Panc1 (cell line): ENCODE measurements around the gene FTO. TPM values are rescaled to one million over a fixed set of nuclear protein-coding genes. Genes with fewer than 3 reads are reported as not detected.

Experiments
- ATAC-seq: fragments of 200-7000 bp; cut with Tn5 transposase; 2 replicates; pipeline ENCODE4 v1.9.1; 2020; ENCODE audit warnings: mild to moderate bottlenecking, moderate library complexity
- BruUV-seq: library from RNA; stranded (reverse); fragments of 400-500 nt; replicated peaks from 2 replicates; lab custom pipeline; 2021; lab: Mats Ljungman, UMichigan
- CTCF ChIA-PET: fragments of 300-600 bp; sonication (Branson Sonifier 250); formaldehyde crosslinking; loops from one replicate; lab custom pipeline; 2022; ENCODE audit warnings: antibody characterized with exemption; lab: Charles Lee
- POLR2A ChIA-PET: fragments of 300-600 bp; sonication (Branson Sonifier 250); formaldehyde crosslinking; loops from one replicate; lab custom pipeline; 2022; ENCODE audit warnings: antibody characterized with exemption; lab: Charles Lee
- DNase-seq: peaks from one replicate; pipeline ENCODE4 v3.0.0-alpha.2; 2010; ENCODE audit warnings: low read depth, low spot score
- H3K27ac ChIP-seq: 2 replicates; pipeline ENCODE4 v1.5.1; 2011; ENCODE audit warnings: mild to moderate bottlenecking, low read length, inconsistent platforms
- H3K27me3 ChIP-seq: fragments of 200-500 bp; sonication (Bioruptor generic); 2 replicates; pipeline ENCODE4 v1.6.0; 2014; ENCODE audit warnings: low read length, inconsistent platforms; ENCODE audit not compliant: control insufficient read depth, insufficient read depth
- H3K36me3 ChIP-seq: fragments of 200-500 bp; sonication (Bioruptor generic); 2 replicates; pipeline ENCODE4 v1.5.1; 2014; ENCODE audit warnings: inconsistent platforms, mild to moderate bottlenecking, low read length, moderate library complexity; ENCODE audit not compliant: control insufficient read depth, insufficient read depth
- H3K4me1 ChIP-seq: 2 replicates; pipeline ENCODE4 v1.5.1; 2011; ENCODE audit warnings: inconsistent platforms, mild to moderate bottlenecking, low read length, moderate library complexity; ENCODE audit not compliant: control insufficient read depth, insufficient read depth
- H3K4me3 ChIP-seq, 2 experiments: 2 replicates each; pipeline ENCODE4 v1.5.1; 2011 to 2012; ENCODE audit warnings: low read depth in 2 of 2, low read length in 2 of 2, mild to moderate bottlenecking in 2 of 2, inconsistent platforms in 1 of 2, moderate library complexity in 1 of 2
- H3K9me3 ChIP-seq: fragments of 200-500 bp; sonication (Bioruptor generic); 2 replicates; pipeline ENCODE4 v1.5.1; 2014; ENCODE audit warnings: low read depth, mild to moderate bottlenecking, inconsistent platforms, low read length, moderate library complexity; ENCODE audit not compliant: control insufficient read depth, insufficient read depth
- POLR2AphosphoS5 ChIP-seq: IDR thresholded peaks from 2 replicates; pipeline ENCODE4 v1.6.1; 2012; ENCODE audit warnings: mild to moderate bottlenecking, low read depth, low read length, moderate library complexity
- SIN3A ChIP-seq: IDR thresholded peaks from 2 replicates; pipeline ENCODE4 v1.6.1; 2012; ENCODE audit warnings: low read depth, mild to moderate bottlenecking, low read length, moderate library complexity, borderline replicate concordance; ENCODE audit not compliant: insufficient read depth
- TCF7L2 ChIP-seq: IDR thresholded peaks from 2 replicates; pipeline ENCODE4 v1.6.1; 2011; ENCODE audit warnings: mild to moderate bottlenecking, low read depth, low read length, inconsistent platforms
- in situ Hi-C: cut with HindIII; loops from 2 replicates; pipeline ENCODE4 v1.10.0; 2016; ENCODE audit warnings: low sequenced_read_pairs, low pct_unique_long_range_greater_than_20kb
- intact Hi-C: fragments of 100-400 bp; cut with micrococcal nuclease; formaldehyde crosslinking; loops from one replicate; pipeline ENCODE4 v1.10.0; 2022; ENCODE audit not compliant: unreplicated experiment
- total RNA-seq: library from RNA; stranded (reverse); gene quantifications from one replicate; pipeline ENCODE4 v1.2.1, GENCODE V29; 2021; ENCODE audit not compliant: unreplicated experiment
- TF ChIP-seq, protein P1 (sequence below), 2 experiments: IDR thresholded peaks; 2 replicates each; pipeline ENCODE4 v1.6.1; 2011 to 2012; ENCODE audit warnings: low read depth in 2 of 2, control low read depth in 1 of 2, low read length in 1 of 2, mild to moderate bottlenecking in 1 of 2, moderate library complexity in 1 of 2; ENCODE audit not compliant: insufficient read depth in 1 of 2
- TF ChIP-seq, protein P2 (sequence below): fragments of 450-650 bp; IDR thresholded peaks from 2 replicates; pipeline ENCODE4 v1.5.1; 2017; ENCODE audit warnings: mild to moderate bottlenecking

FTO gene
- total RNA-seq, 1 experiment from 2014 or later: 38.2 TPM

DNA sequence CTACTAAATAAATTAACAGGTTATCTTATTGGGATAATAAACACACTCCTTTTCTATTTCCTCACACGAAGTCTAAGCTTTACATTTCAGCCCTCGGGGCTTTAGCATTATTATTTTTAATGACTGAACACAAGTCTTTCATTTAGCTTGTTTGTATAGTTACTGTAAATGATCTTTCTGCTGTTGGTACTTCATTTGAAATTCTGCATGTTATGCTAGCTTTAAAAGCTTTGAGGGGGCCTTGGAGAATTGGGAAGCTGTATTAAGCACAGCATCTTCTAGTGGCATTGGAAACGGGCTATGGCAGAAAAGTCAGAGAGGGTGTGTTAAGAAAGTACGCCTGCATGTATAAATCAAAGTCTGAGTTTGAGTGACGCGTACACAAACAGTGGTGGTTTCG lies 243.7 kb downstream of the FTO start:
- POLR2A ChIA-PET: no interaction called here
- intact Hi-C loops (loop anchor here (10.0 kb wide), 1 partner anchor 327 kb away; no protein-coding TSS in a partner anchor), in situ Hi-C loops (no loop called here)
- H3K4me1 ChIP-seq: no peaks in the 10 kb centered on the region; the same call in 1 of the 2 replicates
- ATAC-seq: no peak
- H3K9me3 ChIP-seq: no peaks in the 10 kb centered on the region
- H3K36me3 ChIP-seq: no peaks in the 10 kb centered on the region
- no peak overlapping the region for H3K27ac ChIP-seq
- no peak for DNase-seq
- TF ChIP-seq TCF7L2 (no peak), SIN3A (no peak), POLR2AphosphoS5 (no peak)
- TF ChIP-seq, protein P1, sequence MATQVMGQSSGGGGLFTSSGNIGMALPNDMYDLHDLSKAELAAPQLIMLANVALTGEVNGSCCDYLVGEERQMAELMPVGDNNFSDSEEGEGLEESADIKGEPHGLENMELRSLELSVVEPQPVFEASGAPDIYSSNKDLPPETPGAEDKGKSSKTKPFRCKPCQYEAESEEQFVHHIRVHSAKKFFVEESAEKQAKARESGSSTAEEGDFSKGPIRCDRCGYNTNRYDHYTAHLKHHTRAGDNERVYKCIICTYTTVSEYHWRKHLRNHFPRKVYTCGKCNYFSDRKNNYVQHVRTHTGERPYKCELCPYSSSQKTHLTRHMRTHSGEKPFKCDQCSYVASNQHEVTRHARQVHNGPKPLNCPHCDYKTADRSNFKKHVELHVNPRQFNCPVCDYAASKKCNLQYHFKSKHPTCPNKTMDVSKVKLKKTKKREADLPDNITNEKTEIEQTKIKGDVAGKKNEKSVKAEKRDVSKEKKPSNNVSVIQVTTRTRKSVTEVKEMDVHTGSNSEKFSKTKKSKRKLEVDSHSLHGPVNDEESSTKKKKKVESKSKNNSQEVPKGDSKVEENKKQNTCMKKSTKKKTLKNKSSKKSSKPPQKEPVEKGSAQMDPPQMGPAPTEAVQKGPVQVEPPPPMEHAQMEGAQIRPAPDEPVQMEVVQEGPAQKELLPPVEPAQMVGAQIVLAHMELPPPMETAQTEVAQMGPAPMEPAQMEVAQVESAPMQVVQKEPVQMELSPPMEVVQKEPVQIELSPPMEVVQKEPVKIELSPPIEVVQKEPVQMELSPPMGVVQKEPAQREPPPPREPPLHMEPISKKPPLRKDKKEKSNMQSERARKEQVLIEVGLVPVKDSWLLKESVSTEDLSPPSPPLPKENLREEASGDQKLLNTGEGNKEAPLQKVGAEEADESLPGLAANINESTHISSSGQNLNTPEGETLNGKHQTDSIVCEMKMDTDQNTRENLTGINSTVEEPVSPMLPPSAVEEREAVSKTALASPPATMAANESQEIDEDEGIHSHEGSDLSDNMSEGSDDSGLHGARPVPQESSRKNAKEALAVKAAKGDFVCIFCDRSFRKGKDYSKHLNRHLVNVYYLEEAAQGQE (IDR thresholded peaks at IDR 0.05; ENCODE audit: insufficient read depth in 1 of 2, low read depth in 2 of 2, low read length in 1 of 2): no peak
- TF ChIP-seq, protein P2, sequence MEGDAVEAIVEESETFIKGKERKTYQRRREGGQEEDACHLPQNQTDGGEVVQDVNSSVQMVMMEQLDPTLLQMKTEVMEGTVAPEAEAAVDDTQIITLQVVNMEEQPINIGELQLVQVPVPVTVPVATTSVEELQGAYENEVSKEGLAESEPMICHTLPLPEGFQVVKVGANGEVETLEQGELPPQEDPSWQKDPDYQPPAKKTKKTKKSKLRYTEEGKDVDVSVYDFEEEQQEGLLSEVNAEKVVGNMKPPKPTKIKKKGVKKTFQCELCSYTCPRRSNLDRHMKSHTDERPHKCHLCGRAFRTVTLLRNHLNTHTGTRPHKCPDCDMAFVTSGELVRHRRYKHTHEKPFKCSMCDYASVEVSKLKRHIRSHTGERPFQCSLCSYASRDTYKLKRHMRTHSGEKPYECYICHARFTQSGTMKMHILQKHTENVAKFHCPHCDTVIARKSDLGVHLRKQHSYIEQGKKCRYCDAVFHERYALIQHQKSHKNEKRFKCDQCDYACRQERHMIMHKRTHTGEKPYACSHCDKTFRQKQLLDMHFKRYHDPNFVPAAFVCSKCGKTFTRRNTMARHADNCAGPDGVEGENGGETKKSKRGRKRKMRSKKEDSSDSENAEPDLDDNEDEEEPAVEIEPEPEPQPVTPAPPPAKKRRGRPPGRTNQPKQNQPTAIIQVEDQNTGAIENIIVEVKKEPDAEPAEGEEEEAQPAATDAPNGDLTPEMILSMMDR: no peak
- no TSS peak for BruUV-seq
- H3K27me3 ChIP-seq: no peaks in the 10 kb centered on the region
- CTCF ChIA-PET: no interaction called here
- no peak overlapping the region for H3K4me3 ChIP-seq

DNA sequence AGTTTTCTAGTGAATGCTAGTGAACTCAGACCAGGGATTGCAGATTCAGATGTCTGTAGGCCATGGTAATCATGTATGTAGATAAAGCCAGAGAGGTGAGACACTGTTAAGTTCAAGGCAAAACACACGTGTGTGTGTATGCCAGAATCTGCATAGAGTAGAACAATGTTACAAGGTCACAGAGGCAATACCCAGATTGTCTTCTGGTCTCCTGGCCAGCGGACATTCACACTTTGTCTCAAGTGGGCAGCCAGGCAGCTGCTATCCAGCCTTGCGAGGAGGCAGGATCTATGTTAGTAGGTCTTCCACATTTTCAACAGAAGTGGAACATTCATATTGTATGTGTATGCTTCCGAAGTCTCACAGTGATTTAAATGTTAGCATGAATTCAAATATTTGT lies 244.4 kb downstream of the FTO start:
- TF ChIP-seq, protein P2: no peak
- TF ChIP-seq POLR2AphosphoS5 (no peak), TCF7L2 (no peak), SIN3A (no peak)
- TF ChIP-seq, protein P1 (IDR thresholded peaks at IDR 0.05; ENCODE audit: insufficient read depth in 1 of 2, low read depth in 2 of 2, low read length in 1 of 2): no peak
- intact Hi-C loops: loop anchor here (10.0 kb wide), 1 partner anchor 326 kb away; no protein-coding TSS in a partner anchor
- no peaks in the 10 kb centered on the region; the same call in 1 of the 2 replicates for H3K4me1 ChIP-seq
- H3K36me3 ChIP-seq: no peaks in the 10 kb centered on the region
- POLR2A ChIA-PET: no interaction called here
- H3K27ac ChIP-seq: no peak overlapping the region
- H3K27me3 ChIP-seq: no peaks in the 10 kb centered on the region
- no peak for ATAC-seq
- BruUV-seq: no TSS peak
- no peaks in the 10 kb centered on the region for H3K9me3 ChIP-seq
- no peak overlapping the region for H3K4me3 ChIP-seq
- CTCF ChIA-PET: no interaction called here
- in situ Hi-C loops: no loop called here
- no peak for DNase-seq
